Natural killer cell (primary cell): Measurements from ENCODE around the gene PHTF2. TPM values are rescaled to one million over a fixed set of nuclear protein-coding genes. Genes with fewer than 3 reads are reported as not detected.
A peak's percentile ranks its signal among the peaks of the same experiment; 100 is the strongest.

Experiments
- ATAC-seq, 3 donors: fragments of 150-1000 bp in 2 of 3; fragments of 200-7000 bp in 1 of 3; cut with Tn5 transposase; 1 replicate in 1 of 3; 2 replicates in 2 of 3; pipeline ENCODE4 v1.10.0; 2021; ENCODE audit warnings: mild to moderate bottlenecking in 2 of 3, moderate library complexity in 2 of 3
- DNase-seq, 2 donors: peaks; one replicate each; pipeline versions ENCODE4 v3.0.0 to v3.0.0-alpha.2; 2013 to 2021; ENCODE audit warnings: mixed read lengths in 1 of 2
- H3K27ac ChIP-seq: one replicate; pipeline ENCODE4 v1.5.1; 2013; ENCODE audit warnings: mild to moderate bottlenecking, low read length
- H3K27me3 ChIP-seq: one replicate; pipeline ENCODE4 v1.6.1; 2013; ENCODE audit warnings: low read length; ENCODE audit not compliant: control insufficient read depth, insufficient read depth
- H3K36me3 ChIP-seq: one replicate; pipeline ENCODE4 v1.6.1; 2013; ENCODE audit warnings: low read length; ENCODE audit not compliant: control insufficient read depth, insufficient read depth
- H3K4me1 ChIP-seq: one replicate; pipeline ENCODE4 v1.6.1; 2013; ENCODE audit warnings: low read length; ENCODE audit not compliant: control insufficient read depth, insufficient read depth
- H3K4me3 ChIP-seq: one replicate; pipeline ENCODE4 v1.5.1; 2013; ENCODE audit warnings: low read length
- H3K9me3 ChIP-seq: one replicate; pipeline ENCODE4 v1.6.1; 2013; ENCODE audit warnings: low read length; ENCODE audit not compliant: control insufficient read depth, insufficient read depth
- H3K27ac Mint-ChIP-seq, 2 donors: one replicate each; pipeline ENCODE4 v1.8.0; 2022; ENCODE audit warnings: mild to moderate bottlenecking in 2 of 2, mixed read lengths in 2 of 2, moderate library complexity in 1 of 2
- H3K27me3 Mint-ChIP-seq, 2 donors: one replicate each; pipeline ENCODE4 v1.8.0; 2022; ENCODE audit warnings: low read depth in 2 of 2, mixed read lengths in 2 of 2
- H3K36me3 Mint-ChIP-seq: one replicate; pipeline ENCODE4 v1.8.0; 2022; ENCODE audit warnings: mixed read lengths
- H3K4me1 Mint-ChIP-seq, 2 donors: one replicate each; pipeline ENCODE4 v1.8.0; 2022; ENCODE audit warnings: mixed read lengths in 2 of 2
- H3K4me3 Mint-ChIP-seq: one replicate; pipeline ENCODE4 v1.8.0; 2022; ENCODE audit warnings: mild to moderate bottlenecking, moderate library complexity, mixed read lengths
- H3K9me3 Mint-ChIP-seq, 2 donors: one replicate each; pipeline ENCODE4 v1.8.0; 2022; ENCODE audit warnings: mixed read lengths in 2 of 2
- CTCF ChIP-seq: fragments of 200-600 bp; IDR thresholded peaks from one replicate; pipeline ENCODE4 v1.8.0; 2022; ENCODE audit warnings: antibody characterized with exemption
- WGBS: methylation state at CpG from one replicate; pipeline ENCODE4 v1.1.7; 2013; ENCODE audit warnings: missing lambda C conversion rate; ENCODE audit not compliant: insufficient coverage; 5-methylcytosine and 5-hydroxymethylcytosine counted together
- intact Hi-C: fragments of 100-400 bp; cut with micrococcal nuclease; formaldehyde crosslinking; loops from one replicate; pipeline ENCODE4 v1.14.2; 2022
- total RNA-seq, 4 donors: library from RNA; stranded (reverse); fragments of 120-200 nt in 1 of 4; gene quantifications; one replicate each; pipeline versions ENCODE4 v1.2.3 to v1.2.4, GENCODE V29; 2013 to 2022

The PHTF2 gene
- total RNA-seq, 3 donors from 2014 or later (not counting 1 experiment from before 2014, with no cell fraction given) = 23.1 to 26.9 (median 26.4) TPM

- H3K27me3 Mint-ChIP-seq = no peaks in the 10 kb centered on the region
- ATAC-seq (no peak), DNase-seq (no peak)
- H3K4me1 Mint-ChIP-seq = peaks cover 6 to 8% of the 10 kb centered on the region in 2 donors
- intact Hi-C loops = no loop called here
- no peak for TF ChIP-seq CTCF
- H3K9me3 Mint-ChIP-seq = no peaks in the 10 kb centered on the region
- WGBS = 100% methylated on average over 1 of the region's 2 CpGs
- no peak overlapping the region for H3K27ac Mint-ChIP-seq
- H3K27ac ChIP-seq = no peak overlapping the region
- H3K4me3 Mint-ChIP-seq = no peak overlapping the region
- no peaks in the 10 kb centered on the region for H3K4me1 ChIP-seq
- H3K27me3 ChIP-seq = no peaks in the 10 kb centered on the region
- no peaks in the 10 kb centered on the region for H3K9me3 ChIP-seq
- peaks cover 12% of the 10 kb centered on the region for H3K36me3 ChIP-seq
- no peak overlapping the region for H3K4me3 ChIP-seq
- no peaks in the 10 kb centered on the region for H3K36me3 Mint-ChIP-seq
Observed at GRCh38 chr7:77899516-77899915, 100.9 kb downstream of the PHTF2 start.

GRCh38 chr7:77903597-77903996, 105.0 kb downstream of the PHTF2 start:
- Histone ChIP-seq H3K4me3 (no peak overlapping the region), H3K36me3 (peaks cover 11% of the 10 kb centered on the region), H3K27me3 (no peaks in the 10 kb centered on the region), H3K4me1 (no peaks in the 10 kb centered on the region), H3K9me3 (no peaks in the 10 kb centered on the region), H3K27ac (no peak overlapping the region)
- DNase-seq (peak in 1 of 2 donors; percentile 9), ATAC-seq (peak in 1 of 3 donors; percentile 36)
- intact Hi-C loops = no loop called here
- H3K9me3 Mint-ChIP-seq = no peaks in the 10 kb centered on the region
- no peak for TF ChIP-seq CTCF
- H3K4me3 Mint-ChIP-seq = no peak overlapping the region
- no peaks in the 10 kb centered on the region for H3K27me3 Mint-ChIP-seq
- peaks cover 6 to 13% of the 10 kb centered on the region in 2 donors for H3K4me1 Mint-ChIP-seq
- WGBS = 50% methylated on average over 1 of the region's 2 CpGs
- H3K36me3 Mint-ChIP-seq = no peaks in the 10 kb centered on the region
- no peak overlapping the region for H3K27ac Mint-ChIP-seq

- no peaks in the 10 kb centered on the region for H3K27me3 ChIP-seq
- peaks cover 11% of the 10 kb centered on the region for H3K36me3 ChIP-seq
- no peak for TF ChIP-seq CTCF
- no peaks in the 10 kb centered on the region for H3K9me3 ChIP-seq
- ATAC-seq (no peak), DNase-seq (no peak)
- Mint-ChIP-seq H3K4me3 (no peak overlapping the region), H3K27me3 (no peaks in the 10 kb centered on the region), H3K4me1 (peaks cover 6 to 13% of the 10 kb centered on the region in 2 donors), H3K36me3 (no peaks in the 10 kb centered on the region), H3K9me3 (no peaks in the 10 kb centered on the region), H3K27ac (no peak overlapping the region)
- no peaks in the 10 kb centered on the region for H3K4me1 ChIP-seq
- no peak overlapping the region for H3K27ac ChIP-seq
- intact Hi-C loops = no loop called here
- 100% methylated on average over 1 of the region's 2 CpGs for WGBS
- H3K4me3 ChIP-seq = no peak overlapping the region
Observed at GRCh38 chr7:77904252-77904651, 105.7 kb downstream of the PHTF2 start.

- no peak for ATAC-seq
- Histone ChIP-seq H3K4me3 (no peak overlapping the region), H3K4me1 (no peaks in the 10 kb centered on the region), H3K27me3 (no peaks in the 10 kb centered on the region), H3K27ac (no peak overlapping the region), H3K36me3 (peaks cover 7% of the 10 kb centered on the region), H3K9me3 (no peaks in the 10 kb centered on the region)
- H3K4me1 Mint-ChIP-seq = peaks cover 0 to 6% of the 10 kb centered on the region in 2 donors
- DNase-seq = no peak
- 40% methylated on average over 1 of the region's 2 CpGs for WGBS
- H3K4me3 Mint-ChIP-seq = no peak overlapping the region
- H3K27ac Mint-ChIP-seq = no peak overlapping the region
- no peaks in the 10 kb centered on the region for H3K36me3 Mint-ChIP-seq
- no peak for TF ChIP-seq CTCF
- intact Hi-C loops = no loop called here
- H3K9me3 Mint-ChIP-seq = no peaks in the 10 kb centered on the region
- H3K27me3 Mint-ChIP-seq = no peaks in the 10 kb centered on the region
Observed at GRCh38 chr7:77907281-77907680, 108.7 kb downstream of the PHTF2 start.
